Stimulated activated CD4-positive, alpha-beta T cell treated with anti-CD3 and anti-CD28 coated beads, Interleukin-12 subunit alpha, Interleukin-12 subunit beta, amount 100 ng/mL, for 24 hours (primary cell): Measurements from ENCODE around the gene DIP2B.
A peak's percentile ranks its signal among the peaks of the same experiment; 100 is the strongest.

Source experiments
- DNase-seq, 2 experiments: peaks; one replicate each; pipeline ENCODE4 v3.0.0-alpha.2; 2020; ENCODE audit warnings: low read depth in 2 of 2

Gene DIP2B

DNA sequence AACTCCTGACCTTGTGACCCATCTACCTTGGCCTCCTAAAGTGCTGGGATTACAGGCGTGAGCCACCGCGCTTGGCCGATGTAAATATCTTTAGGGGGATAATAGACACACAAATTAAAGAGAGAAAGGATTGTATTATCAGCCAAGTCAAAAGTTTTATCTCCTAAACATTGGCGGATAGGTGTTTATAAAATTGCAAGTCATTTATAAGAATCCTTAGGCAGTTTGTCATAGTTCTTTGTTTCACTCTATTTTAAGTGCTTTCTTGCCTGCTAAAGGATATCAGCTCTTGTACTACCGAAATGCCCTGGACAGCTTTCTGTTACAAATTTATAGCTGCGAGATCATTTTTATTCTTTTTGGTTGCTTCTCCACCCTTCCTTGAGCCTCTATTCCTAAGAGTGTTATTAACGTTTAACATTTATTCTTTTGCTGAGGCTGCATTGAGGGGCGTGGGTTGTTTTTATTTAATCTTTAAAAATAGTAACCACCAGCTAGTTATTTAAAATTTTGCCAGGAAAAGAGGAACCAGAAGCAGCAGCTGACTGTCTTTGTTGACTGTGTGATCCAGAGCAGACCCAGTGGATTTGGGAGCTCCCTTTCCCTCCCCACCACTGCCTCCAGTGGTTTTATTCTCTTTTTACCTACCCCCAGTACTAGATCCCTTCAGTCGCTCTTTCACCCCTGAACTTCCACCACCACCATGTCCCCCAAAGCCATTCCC, 106.4 kb downstream of the DIP2B start:
- no peak for DNase-seq

DNA sequence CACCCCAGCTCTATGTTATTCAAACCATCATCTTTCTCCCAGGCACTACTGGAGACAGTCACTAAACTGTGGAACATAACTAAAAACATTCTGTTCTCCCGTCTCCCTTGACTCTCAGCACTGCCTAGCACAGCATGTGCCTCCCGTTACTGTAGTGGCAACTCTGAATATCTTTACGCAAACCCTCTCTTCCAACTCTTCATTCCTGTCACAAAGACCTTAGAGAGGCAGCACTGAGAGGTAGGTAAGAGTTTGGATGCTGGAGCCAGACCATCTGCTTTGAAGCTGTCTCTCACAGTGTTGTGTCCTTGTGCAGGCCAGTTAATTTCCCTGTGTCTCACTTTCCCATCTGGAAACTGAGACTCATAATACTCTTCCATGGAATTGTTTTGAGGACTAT, 108.1 kb downstream of the DIP2B start:
- no peak for DNase-seq

DNA sequence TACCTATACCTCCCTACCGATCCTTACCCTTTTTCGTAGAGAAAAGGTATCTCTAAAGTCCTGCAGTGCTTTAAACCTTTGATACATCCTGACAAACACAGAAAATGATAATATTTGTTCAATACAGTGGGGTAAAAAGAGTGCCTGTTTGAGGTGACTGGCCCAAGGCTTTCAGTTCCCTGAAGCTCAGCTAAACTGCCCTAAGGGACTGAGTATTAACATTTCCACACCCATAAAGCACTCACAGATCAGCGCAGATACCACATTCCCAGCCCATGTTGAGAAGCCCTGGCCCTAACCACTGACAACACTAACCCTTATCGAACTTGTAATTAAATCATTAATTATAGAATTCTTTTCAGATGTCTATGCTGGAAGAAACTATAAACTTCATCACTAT, 108.7 kb downstream of the DIP2B start:
- DNase-seq: no peak

DNA sequence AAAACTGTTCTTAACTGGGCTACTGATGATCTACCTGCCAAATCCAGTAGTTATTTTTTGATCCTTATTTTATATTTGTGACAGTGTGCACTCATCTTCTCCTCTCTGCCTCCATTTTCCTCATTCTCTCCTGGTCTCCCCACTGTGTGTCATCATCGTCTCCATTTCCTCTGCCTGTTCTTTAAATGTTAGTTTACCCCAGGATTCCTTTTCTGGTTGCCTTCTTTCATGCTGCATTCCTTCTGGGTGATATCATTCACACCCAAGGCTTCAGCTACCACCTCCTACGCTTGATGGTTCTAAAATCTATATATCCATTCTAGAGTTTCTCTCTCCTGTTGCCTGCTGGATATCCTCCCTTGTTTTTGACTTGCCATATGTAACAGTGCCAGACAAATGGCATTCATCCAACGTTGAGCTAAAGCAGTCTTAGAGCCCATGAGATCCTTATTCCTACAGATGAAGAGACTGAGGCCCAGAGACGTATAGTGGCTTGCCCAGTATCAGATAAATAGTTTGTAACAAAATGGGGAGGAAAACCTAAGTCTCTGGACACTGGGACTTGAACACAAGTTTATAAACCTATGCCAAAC, 109.5 kb downstream of the DIP2B start:
- DNase-seq: no peak

DNA sequence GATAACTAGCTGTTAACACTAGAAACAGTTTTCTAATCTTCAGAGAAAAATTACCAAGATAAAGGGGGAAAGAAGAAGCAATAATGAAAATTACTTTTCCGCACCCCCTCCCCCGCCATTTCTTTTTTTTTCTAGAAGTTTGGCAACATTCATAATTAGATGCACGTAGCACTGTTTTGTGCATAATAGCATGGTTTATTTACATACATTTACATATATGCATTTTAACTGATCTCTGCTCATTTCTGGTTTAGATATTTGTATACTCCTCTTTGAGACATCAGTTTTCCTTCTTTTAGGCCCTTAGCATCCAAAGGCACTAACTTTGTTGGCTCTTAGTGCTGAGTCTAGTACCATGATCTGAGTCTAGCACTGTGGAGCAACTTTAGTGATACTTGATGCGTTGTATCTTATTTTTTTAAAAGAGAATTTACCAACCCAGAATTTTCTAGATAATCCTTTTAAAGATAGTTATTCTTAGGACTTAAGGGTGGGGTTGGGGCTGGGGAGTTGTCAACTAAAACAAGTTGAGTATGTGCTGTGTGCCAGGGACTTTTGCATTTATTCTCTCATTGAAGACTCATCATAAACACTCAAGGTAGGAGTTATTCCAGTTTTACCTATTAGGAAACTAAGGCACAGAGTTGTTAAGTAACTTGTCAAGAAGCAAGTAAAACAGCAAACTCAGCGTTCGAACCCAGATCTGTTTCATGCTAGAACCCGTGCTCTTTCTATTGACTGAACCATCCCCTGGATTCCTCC, 110.5 kb downstream of the DIP2B start:
- DNase-seq: no peak

DNA sequence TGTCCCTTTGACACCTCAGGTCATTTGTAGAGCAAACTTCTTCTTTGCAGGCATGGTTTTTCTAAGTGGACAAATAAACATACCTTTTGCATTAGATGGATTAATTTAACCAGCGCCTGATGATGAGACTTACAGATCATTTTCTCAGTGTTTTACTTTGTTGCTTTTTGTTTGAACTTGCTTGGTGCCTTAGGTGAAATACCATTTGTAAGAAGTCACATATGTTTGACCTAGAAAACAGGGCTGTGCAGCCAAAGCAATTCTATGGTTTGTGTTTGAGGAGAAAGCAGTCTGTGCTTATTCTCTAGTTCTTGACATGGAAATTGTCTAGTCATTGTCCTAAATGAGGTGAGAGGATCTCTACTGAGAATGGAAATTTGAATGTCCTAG, 111.1 kb downstream of the DIP2B start:
- no peak for DNase-seq

DNA sequence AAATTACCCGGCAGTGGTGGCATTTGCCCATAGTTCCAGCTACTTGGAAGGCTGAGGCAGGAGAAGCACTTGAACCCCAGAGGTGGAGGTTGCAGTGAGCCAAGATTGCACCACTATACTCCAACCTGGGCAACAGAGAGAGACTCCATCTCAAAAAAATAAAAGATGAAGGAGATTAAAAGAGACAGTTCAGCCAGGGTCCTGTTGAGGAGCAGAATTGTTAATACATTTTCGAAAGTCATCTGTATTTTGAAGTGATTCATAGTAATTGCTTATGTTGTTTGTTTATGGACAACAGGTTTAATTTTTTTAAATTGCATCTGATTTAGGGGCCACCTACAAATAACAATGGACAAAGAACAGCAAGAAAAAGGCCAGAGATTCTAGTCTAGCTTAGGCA, 112.9 kb downstream of the DIP2B start:
- no peak for DNase-seq

DNA sequence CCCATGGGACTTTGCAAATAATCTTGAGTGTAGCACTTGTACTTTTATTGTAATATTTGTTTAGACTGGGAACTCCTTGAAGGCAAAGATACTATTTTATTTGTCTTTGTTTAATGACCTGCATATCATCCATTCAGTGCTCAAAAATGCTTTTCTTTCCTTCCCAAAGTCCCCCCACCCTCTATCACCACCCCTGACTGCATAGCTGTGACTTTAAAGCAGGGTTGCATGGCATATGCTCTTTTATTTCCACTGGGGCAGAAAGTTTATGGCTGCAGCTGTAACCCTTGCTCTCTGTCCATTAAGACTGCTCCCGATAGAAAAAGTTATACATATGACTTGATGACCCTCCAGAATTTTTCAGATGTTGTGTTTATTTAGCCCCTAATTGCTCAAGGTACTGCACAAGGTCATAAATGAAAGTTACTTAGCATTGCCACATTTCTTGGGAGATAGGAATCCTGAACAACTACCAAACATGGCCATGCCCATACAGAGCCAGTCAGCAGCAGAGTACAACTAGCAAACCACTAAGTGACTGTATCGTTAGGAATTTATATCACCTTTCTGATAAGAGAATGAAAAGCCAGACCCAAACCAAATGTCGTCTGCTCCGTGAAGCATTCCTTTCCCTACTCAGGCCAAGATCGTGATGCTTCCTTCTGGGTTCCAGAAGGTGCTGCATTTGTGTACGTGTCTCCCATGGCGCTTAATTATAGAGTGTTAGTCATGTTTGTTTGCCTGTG, 114.3 kb downstream of the DIP2B start:
- no peak for DNase-seq

DNA sequence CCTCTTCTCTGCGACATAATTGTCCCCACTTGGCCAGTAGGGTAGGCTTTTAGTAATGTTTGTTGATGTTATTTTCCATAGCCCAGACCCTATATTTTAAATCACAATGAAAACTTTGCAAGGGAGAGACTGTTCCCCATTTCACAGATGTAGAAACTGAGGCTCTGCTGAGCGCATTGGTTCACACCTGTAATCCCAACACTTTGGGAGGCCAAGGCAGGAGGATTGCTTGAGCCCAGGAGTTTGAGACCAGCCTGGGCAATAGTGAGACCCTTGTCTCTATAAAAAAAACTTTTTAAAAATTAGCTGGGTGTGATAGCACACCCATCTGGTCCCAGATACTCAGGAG, 114.8 kb downstream of the DIP2B start:
- no peak for DNase-seq

DNA sequence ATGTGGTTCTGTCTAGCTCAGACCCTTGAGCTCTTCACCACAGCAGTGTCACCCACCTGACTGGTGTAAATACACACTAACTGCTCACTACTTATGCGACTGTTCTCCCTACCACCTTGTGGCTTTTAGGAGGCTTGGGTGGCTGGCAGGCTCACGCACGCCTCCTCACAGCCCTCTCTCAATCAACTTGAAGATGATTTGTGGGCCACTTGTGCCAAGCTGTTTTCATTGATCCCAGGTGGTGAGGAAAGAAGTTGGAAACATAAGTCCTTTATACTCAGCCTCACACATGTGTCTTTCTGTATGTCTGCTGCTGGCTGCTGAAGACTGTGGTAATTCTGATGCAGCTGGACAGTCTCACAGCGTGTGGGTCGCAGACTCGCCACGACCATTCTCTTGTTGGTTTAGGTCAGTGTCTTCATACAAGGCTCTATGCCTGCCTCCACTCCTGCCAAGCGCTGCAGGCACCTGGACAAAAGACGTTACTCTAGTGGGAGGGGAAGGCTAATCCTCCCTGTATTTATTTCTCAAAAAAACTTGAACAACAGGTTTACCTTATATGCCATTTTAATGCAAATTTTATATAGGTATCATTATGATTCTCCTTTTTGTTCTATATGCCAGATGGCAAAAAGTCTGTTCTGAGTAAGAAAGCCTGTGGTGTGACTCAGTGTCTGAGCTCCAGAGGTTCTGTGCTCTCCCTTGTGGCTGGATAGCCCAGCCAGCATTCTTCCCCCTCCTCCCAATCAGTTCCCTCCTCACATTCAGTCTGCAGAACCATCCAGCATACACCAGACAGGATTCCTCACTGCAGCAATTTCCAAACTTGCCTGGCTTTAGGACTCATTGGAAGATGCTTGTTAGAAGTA, 115.6 kb downstream of the DIP2B start:
- peak in 1 of 2 experiments; percentile 11 for DNase-seq

DNA sequence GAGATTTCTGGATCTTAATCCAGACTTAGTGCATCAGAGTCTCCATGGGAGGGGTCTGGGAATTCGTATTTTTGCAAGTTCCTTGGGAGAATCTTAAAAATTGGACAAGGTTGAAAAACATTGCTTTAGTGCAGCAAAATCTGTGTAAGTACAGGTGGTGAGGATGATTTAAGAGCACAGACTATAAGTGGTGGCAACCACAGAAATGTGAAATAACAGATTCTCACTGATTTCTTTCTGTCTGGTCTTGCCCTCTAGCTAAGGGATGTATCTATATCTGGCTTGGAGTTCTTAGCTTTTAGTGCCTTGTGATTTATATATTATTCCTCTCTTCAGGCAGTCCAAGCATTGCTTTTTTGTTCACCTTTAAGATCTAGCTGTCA, 116.2 kb downstream of the DIP2B start:
- no peak for DNase-seq

DNA sequence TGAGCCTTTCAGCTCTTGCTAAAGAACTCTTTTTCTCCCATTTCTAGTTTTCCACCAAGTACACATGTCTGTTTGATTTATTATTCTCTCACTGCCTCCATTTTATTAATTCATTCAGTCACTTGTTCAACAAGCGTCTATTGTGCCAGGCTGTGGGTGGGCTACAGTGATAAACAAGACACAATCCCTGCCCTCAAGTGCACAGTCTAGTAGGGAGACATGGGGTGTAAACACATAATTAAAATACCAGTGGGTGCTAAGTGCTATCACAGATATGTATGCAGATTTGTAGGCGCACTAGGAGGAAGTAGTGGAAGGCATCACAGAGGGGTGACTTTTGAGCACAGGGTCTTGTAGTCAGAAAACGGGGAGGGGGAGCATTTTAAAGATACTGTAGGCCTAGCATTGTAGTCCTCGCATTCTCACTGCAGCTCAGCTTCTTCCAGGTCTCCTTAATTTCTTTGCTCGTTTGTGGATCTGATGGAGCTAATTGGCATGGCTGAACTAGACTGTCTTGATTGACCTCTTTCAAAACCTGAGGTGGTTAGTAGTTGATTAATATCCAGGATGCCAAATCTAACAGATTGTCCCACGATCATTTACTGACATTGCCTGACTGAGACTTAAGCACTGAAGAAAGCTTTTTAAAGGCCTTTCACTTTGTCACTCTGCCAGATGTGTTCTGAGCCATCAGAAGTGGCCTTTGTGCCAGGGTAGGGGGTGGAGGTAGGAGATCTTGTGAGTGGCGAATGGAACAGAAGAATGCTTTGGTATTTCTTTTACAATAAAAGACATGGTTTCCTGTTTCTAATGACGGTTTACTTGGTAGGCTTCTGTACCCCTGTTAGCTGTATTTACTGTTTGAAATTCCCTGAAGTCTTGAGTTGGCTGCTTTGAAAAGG, 116.9 kb downstream of the DIP2B start:
- no peak for DNase-seq

DNA sequence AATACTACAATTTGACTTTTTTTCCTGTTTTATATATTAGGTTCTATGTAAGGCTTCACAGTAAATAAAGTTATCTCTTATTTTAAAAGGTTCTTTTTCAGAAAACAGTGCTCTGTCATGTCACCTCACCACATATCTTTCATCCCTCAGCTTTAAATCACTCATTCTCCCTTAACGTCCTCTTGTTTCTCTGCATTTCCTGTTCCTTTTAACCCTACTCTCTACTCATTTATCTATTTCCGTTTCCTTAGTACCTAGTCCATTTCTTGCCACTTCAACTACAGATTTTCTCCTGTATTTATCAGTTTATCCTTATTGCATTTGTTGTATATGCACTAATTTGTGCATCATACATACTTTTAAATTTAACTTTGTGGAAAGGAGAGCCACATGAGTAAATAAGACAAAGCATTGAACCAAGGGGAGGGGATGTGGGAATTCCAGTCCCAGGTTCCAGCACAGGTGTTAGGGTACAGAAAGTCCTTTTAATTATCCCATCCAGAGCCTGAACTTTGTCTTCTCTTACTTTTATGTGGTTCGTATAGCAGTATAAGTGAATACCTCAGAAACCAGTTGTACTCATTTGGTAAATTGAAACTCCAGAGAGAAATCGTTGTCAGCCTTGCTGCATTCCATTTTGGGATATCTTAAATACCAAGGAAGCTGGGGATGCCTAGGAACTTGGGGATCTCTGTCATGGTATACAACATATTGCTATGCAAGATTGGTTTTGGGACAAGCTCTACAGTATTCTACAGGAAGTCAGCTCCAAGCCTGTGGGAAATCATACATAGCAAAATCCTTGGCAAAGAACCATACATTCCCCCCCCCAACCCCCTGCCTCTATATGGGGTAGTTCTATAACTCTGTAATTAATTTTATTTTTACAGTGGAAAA, 120.5 kb downstream of the DIP2B start:
- DNase-seq: no peak

DNA sequence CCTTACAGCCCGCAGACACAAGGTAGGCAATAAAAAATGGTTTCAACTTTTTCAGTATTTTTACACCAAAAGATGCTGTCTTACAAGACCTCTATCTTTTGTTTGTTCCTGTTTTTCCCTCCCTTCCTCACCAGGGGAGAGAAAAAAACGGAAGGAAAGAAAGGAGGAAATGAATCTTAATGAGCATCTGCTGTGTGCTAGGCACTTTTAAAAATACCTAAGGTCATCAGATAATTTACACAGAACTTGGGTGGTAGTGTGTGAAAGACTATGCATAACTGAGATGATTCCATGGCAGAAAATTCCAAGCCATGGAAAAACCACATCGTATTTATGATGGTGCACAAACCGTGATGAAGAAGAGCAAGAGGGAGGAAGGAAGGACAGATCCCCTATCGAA, 121.2 kb downstream of the DIP2B start:
- no peak for DNase-seq

DNA sequence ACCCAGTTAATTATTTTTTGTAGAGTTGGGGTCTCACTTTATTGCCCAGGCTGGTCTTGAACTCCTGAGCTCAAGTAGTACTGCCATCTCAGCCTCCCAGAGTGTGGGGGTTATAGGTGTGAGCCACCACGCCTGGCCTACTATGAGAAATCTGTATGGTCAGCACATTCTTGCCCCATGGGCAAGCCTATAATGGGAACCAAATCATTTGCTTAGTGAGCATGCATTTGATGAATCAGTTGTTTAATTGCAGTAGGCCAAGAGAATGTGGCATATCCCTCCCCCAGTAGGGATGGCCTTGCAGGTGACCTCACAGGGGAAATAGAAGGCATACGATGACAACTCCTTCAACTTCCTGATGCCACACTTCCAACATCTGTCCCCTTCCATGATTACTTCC, 122.7 kb downstream of the DIP2B start:
- no peak for DNase-seq

DNA sequence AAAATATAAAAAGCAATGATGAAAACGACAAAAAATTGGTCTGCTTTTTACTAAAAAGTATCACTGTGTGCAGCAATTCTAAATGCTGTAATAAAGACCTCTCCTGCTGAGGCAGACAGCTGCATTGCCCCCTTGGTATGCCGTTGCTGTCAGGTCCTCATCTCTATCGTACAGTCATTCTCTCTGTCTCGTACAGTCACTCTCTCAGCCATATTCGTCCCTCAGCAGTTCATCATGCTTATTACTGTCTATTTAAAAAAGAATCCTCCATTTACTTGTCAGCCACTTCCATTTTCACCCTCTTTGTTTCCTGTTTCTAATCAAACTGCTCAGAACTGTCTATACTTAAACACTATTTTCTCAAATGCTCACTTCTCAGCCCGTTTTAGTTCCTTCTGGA, 123.6 kb downstream of the DIP2B start:
- DNase-seq: no peak

DNA sequence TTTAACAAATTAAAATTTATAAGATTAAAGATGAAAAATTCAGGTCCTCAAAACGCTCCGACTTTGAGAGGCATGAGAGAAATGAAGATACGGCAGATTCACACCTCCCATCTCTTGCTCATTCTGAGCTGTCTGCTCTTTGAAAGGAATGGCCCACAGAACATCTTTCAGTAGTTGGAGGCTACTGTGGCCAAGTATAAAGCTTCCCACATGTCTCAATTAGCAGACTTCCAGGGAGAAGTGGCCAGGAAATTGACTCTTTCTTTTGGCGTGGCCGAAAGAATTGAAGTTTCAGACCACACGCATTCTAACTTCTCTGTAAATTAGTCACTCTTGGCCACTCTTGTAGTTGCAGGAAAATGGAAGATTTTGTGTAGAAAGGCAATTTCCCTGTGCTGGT, 129.2 kb downstream of the DIP2B start:
- no peak for DNase-seq

DNA sequence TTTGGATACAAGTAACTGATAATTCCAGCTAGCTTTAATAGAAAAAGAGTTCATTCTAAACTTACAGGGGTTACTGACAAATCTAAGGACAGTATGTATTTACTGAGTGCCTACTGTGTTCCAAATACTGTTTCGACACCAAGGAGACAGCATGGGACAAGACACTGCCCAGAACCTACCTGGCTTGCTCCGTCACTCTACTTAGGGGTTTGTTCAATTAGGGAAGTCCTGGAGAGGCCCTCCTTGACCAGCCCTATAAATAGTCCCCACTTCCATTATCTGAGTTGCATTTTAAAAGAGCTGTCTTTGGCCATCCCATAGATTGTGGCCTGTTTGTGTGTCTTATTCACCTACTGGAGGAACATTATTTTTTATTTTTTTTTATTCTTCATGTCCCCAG, 129.6 kb downstream of the DIP2B start:
- no peak for DNase-seq

DNA sequence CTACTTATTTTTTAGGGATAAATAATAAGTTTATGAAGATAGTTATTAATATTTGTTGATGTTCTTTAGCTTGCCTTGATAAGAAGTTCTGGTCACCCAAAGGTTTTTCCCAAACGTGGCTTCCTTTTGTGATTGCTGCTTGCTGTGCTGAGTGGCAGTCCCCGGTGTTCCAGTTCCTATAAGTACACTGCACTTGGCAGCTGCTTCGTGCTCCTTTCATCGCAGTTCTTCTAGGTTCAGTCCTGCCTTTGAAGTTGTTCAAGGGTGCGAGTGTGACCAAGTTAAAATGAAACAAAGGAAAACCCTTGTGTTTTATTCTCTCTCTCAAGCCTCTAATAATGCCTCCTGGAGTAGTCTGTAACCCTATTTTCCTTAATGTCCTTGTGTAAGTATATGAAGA, 130.6 kb downstream of the DIP2B start:
- DNase-seq: no peak

DNA sequence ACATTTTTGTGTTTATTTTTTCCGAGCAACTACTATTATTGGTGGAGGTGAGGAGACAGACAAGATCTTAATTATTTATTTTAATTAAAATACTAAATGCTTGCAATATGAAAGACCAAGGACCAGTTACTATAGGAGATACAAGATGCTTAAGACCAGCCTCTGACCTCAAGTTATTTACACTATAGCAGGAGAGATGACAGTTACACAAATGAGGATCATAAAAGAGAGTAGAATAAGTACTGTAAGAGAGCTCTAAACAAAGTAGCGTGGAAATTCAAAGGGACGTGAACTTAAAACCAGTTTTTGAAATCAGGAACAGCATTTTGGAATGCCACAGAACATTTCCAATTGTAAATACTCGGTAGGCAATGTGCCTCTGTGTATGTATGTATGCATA, 131.1 kb downstream of the DIP2B start:
- no peak for DNase-seq
